Pulmonary artery endothelial cell (primary cell): ENCODE measurements around the gene SNRNP27. TPM values are rescaled to one million over a fixed set of nuclear protein-coding genes. Genes with fewer than 3 reads are reported as not detected.
"Not testable (repeated sequence)": the region's sequence is repeated elsewhere in the genome, so short reads cannot be mapped to it uniquely, and the experiment has no call there.

Experiments
- DNase-seq: peaks from one replicate; pipeline ENCODE4 v3.0.0-alpha.2; 2011; ENCODE audit warnings: low read depth, low spot score
- total RNA-seq: library from RNA; depleted of rRNA; stranded (reverse); fragments of >200 nt; gene quantifications from 2 replicates; pipeline ENCODE4 v1.2.3, GENCODE V29; 2014

SNRNP27 gene, protein sequence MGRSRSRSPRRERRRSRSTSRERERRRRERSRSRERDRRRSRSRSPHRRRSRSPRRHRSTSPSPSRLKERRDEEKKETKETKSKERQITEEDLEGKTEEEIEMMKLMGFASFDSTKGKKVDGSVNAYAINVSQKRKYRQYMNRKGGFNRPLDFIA
- 25.5 and 42.0 TPM in 2 replicates for total RNA-seq

DNA sequence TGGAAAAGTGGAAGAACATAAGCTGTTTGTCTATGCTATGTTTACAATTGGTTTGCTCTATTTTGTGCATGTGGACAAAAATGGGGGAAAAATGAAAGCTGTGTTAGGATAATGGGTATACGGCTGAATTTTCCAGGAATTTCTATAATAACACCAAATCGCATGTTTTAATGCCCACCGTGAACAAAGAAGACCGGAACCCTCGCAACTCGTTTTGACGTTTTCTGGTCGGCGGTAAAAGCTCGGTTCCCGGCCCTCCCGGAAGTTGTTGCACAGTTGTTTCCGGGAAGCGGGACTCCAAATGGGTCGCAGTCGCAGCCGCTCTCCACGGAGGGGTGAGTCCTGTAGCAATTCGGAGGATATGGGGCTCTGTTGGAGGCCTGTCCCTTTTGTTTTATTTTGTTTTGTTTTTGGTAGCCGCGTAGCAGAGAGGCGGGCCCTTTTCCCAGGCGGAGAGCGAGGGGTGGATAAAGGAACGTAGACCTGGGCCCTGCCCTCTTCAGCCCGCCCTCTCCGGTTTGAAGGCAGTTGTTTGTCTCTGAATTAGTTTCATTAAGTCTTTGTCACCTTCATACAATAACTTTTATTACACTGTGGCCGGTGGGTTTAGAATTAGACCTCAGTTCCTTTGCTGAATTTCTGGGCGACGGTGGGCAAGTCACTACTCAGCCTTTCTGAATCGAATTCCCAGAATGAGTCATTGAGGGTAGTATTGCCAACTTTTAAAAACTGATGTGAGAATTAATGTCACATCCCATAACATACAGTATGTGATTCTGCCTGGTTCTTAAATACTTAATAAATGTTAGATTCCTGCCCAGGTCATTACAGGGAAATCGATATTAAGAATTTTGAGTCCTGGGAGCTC, at the start of gene SNRNP27:
TSS of gene SNRNP27 (plus strand) at position 273 of the 868 bp plus-strand sequence. CDS start at position 302, 29 bp downstream.
- DNase-seq, result peak; percentile 33

DNA sequence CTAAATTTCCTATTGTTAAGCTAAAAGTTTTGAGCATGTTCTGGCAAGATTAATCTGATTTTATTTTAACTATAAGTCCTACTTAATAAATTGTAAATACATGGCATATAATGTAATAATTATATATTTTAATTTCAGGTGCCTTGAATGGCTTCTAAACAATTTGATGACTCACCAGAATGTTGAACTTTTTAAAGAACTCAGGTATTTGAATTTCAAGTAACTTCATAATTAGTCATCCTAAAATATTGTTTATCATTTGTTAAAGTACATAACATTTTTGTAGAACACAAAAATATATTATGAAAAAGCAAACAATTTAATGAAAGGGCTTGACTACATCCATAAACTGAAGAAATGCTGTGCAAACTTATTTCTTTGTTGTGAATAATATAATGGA, 49.8 kb upstream of the SNRNP27 start:
- DNase-seq, result no peak

DNA sequence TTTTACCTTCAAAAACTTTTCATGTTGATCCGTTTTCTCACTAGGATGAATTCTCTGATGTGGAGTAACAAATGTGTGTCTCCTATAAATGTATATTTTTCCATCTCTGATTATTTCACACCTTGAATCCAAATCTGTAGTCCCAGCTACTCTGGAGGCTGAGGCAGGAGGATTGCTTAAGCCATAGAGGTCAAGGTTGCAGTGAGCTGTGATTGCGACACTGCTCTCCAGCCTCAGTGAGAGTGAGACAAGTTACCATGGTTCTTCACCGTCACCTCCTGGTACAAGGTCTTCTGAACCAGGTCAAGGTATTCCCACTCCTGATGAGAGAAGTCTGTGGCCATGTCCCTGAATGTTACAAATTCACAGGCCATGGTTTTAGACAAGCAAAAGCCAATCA, 49.2 kb upstream of the SNRNP27 start:
- DNase-seq, result no peak

DNA sequence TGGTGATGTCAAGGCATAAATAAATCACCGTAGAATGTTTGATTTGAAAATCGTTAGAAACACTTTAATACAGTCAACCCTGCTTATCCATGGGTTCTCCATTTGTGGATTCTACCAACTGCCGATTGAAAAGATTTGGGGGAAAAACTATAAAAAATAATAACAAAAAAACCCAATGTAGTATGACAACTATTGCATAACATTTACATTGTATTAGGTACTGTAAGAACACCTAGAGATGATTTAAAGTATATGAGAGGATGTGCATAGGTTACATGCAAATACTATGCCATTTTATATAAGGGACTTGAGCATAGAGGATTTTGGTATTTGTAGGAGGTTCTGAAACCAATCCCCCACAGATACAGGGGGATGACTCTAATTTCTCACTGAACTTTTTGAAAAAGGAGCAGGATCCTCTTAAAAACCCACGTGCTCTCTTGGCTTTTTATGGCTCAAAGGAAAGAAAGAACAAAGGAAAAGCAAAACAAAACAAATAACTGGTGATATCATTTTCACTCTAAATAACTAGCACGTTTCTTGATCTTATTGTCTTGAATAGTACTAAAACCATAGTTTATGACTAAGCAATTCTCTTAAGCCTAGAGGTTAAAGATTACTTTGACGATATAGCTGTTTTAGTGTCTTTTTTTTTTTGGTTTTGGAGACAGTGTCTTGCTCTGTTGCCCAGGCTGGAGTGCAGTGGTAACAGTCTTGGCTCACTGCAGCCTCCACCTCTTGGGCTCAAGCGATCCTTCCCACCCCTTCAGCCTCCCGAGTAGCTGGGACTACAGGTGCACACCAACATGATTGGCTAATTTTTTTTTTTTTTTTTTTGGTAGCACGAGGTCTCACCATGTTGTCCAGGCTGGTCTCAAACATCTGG, 47.3 kb upstream of the SNRNP27 start:
- DNase-seq, result no peak

DNA sequence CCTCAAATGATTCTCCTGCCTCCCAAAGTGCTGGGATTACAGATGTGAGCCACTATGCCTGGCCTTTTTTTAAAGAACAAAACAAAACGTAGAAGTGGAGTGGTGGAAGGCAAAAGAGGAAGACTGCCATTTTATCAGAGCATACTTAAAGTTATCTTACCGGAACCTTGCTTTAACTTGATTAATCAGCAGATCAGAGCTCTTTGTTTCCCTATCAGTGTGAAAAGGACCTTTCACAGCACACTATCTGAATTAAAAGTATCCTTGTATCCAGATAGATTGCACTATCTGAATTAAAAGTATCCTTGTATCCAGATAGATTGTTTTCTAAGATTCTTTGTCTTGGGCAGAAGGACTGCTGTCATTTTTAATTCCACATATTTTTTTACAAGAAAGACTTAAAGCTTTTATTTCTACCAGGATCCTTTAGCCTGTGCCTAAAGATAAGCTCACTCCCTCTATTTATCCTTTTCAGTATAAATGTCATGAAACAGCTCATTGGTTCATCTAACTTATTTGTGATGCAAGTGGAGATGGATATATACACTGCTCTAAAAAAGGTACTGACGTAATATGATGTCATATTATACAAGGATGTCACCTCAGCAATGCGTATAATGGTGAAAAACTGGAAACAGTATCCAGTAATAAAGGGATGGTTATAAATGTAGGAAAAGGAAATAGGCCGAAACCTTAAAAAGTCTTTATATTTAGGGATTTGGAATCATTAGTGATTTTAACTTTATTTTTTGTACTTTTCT, 46.5 kb upstream of the SNRNP27 start:
- DNase-seq, result no peak

DNA sequence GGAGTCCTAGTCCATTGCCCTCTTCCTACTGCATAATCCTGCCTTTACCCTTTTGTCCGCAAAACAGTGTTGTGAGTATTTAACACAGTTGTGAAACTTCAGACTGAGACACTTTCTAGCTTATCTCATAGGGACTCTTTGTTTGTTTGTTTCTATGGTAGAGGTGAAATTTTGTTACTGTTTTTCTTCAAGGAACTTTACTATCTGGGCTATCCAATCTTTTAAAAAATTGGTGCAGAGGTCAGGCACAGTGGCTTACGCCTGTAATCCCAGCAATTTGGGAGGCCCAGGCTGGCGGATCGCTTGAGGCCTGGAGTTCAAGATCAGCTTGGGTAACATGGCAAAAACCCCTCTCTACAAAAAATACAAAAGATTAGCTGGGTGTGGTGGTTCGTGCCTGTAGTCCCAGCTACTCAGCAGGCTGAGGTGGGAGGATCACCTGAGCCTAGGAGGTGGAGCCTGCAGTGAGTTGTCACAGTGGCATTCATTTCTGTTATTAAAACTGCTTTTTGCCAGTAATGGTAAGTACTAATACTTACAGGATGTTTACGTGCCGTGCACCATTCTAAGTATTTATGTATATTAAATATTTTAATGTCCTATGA, 45.5 kb upstream of the SNRNP27 start:
- no peak for DNase-seq

DNA sequence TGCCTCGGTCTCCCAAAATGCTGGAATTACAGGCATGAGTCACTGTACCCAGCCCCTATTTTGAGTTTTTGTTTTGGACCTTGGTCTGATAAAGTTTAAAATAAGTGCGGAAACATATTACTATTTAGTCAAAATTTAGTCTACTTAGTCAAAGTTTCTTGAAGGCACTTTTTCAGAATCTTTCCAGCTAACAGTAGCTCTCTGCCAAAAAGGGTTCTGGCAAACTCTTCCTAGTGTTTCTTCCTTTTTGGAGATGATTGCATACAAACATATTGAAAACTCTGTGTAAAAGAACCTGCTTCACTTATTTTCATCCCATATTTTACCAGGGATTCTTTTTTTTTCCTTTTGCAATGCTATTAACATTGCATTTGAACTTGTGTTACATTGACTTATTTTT, 35.5 kb upstream of the SNRNP27 start:
- no peak for DNase-seq

DNA sequence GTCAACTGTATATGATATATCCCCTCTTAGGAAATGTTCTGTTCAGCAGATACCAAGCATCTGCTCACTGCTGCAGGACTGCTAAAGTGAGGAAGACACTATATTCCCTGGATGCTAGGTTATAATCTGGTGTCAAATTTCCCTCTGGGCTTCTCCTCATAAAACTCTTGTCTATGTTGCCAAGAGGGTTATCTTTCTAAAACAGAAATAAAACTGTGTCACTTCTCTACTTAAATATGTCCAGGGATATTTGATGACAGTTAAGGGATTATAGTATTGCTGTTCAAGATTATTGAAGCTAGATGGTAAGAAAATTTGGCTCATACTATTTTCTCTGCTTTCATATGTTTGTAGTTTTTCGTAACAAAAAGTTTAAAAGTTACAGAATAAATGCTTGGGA, 30.5 kb upstream of the SNRNP27 start:
- no peak for DNase-seq

DNA sequence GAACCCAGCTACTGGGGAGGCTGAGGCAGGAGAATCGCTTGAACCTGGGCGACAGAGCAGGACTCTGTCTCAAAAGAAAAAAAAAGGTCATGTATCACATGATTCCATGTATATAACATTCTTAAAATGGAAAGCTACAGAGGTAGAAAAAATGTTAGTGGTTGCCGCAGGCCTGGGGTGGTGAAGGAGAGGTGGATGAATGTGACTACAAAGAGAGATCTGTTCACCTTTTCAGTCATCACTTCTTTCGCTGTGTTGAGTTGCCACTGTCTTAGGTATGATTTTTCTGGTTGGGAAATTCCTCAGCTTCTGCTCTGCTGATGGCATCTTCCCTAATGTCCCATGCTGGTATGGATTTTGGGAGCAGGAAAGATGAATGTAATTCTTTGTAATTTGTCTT, 5.3 kb upstream of the SNRNP27 start:
- no peak for DNase-seq

DNA sequence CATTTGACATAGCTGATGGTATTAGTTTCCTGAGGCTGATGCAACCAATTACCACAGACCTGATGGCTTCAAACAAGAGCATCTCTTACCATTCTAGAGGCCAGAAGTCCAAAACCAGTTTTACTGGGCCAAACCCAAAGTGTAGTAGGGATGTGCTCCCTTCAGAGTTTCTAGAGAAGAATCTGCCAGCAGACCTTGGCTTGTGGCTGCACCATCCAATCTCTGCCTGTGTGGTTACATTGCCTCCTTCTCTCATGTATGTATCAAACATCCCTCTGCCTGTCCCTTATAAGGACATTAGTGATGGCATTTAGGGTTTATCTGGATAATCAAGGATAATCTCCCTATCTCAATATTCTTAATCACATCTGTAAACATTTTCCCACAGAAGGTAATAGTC, 4.5 kb upstream of the SNRNP27 start:
- DNase-seq, result no peak

DNA sequence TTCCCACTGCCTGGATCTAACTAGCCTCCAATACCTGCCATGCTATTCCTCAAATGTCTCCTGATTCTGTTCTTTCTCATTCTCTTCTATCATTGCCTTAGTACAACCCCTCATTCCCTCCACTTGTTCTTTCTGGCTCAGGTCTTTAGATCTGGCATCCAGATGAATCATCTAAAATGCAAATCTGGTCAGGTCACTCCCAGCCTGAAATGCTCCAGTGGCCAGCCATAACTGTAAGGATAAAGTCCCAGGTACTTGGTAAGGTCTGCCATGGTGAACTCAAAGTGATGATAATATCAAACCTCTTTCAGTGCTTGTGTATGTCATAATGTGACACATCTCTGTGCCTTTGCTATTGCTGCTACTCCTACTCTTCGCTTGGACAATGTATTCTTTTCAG, 2.9 kb upstream of the SNRNP27 start:
- DNase-seq, result no peak

DNA sequence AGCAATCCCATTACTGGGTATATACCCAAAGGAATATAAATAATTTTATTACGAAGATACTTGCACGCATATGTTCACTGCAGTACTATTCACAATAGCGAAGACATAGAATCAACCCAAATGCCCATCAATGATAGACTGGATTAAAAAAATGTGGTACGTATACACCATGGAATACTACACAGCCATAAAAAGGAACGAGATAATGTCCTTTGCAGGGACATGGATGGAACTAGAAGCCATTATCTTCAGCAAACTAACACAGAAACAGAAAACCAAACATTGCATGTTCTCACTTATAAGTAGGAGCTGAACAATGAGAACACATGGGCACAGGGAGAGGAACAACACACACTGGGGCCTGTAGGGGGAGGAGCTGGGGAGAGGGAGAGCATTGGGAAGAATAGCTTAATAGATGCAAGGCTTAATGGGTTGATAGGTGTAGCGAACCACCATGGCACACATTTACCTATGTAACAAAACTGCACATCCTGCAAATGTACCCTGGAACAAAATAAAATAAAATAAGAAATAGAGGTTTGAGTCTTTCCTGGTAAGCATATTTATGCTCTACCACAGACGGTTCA, 825 bp upstream of the SNRNP27 start:
- DNase-seq, result not testable (repeated sequence)

DNA sequence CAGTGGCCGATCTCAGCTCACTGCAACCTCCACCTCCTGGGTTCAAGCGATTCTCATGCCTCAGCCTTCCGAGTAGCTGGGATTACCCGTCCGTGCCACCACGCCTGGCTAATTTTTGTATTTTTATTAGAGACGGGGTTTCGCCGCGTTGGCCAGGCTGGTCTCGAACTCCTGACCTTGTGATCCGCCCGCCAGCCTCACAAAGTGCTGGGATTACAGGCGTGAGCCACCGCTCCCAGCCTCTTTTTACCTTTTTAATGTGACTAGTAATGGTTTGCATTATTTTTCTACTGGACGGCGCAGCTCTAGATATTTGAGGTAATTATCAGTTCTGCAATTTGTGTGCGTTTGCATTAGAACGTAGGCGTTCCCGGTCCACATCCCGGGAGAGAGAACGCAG, 981 bp downstream of the SNRNP27 start:
- not testable (repeated sequence) for DNase-seq

DNA sequence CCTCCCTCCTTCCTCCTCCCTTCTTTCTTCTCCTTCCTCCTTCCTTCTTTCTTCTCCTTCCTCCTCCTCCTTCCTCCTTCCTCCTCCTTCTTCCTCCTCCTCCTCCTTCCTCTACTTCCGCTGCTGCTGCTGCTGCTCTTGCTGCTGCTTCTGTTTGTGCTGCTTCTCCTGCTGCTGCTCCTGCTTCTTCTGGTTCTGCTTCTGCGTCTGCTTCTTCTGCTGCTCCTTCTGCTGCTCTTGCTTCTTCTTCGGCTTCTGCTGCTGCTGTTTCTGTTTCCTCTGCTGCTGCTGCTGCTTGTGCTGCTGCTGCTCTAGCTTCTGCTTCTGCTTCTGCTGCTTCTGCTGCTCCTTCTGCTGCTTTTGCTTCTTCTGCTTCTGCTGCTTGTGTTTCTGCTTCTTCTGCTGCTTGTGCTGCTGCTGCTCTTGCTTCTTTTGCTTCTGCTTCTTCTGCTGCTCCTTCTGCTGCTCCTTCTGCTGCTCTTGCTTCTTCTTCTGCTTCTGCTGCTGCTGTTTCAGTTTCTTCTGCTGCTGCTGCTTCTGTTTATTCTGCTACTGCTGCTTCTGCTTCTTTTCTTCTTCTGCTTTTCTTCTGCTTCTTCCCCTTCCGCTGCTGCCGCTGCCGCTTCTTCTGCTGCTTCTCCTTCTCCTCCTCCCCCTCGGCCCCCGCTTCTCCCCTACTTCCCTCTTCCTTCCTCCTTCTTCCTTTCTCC, 8.6 kb downstream of the SNRNP27 start:
- DNase-seq, result no peak

DNA sequence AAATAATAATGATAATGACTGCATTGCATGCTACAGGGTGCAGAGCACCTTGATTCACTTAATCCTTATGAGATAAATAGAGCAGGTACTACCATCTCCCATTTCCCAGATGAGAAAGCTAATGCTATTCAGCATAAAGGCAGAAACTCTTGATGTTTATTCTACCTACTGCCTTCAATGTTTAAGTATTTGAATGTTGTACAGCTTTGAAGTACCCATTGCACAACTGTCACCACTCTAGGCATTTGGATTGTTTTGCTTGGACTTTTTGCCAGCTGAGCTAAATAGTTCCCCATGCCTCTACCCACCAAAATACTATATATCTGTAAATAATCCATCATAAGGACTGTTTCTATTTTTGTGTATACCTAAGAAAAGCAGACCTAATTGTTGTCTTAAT, 13.5 kb downstream of the SNRNP27 start:
- DNase-seq, result no peak

DNA sequence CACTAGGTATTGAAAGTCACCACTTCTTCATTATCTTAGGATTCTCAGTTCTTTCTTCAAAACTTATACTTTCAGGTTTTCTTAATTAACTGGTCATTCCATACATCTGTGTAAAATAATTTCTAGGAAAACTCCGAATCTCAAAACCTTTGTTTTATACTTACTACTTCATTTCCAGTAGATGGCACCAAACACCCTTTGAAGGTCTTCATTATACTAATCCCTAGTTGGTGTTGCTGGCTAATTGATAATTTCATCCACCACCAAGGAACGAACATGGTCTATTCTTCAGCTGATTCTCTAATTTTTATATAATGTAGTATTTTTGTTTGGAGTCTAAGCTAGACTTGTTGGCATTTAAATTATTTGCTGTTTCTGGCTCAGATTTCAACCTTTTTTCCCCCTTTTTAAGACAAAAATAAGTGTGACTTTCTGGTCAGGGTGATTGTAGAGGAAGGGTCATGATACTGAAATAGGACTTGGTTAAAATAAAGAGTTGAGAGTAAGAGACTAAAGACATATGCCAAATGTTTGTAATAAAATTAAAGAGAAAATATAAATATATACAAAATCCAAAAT, 18.3 kb downstream of the SNRNP27 start:
- DNase-seq, result no peak

DNA sequence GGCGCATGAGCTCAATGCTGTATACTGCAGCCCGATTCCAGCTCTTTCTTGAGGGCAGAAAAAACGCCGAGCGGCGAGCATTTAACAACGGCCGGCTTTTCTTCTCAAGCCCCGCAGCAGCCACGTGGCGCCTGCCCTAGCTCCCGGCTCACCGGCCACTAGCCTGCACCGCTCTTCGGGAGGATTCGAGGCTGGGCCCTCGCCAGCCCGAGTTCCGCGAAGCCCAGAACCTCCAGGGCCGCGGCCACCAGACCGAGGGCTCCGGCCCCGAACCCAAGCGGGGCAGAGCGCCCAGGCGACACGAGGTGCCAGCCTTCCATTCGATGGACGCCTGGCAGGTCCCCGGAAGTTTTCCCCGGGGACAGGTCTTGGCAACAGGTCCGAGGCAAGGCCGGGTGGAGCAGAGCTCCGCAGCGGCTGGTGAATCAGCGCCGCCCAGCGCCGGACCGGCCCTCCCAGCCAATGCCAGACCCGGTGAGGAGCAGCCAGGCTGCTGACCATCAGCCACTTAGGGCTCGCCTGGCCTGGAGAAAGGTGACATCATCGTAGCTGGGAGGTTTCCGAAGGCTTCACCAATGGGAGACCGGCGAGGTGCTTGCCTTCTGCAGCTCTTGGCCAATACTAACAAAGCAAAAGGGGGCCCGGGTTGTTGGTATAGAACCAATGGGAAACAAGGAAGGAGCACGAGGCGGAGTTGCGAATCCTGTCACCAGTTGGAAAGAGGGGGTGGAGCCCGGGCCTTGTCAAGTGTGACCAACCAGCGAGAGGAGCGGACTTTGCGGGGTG, 20.6 kb downstream of the SNRNP27 start:
- DNase-seq, result peak; percentile 100
